Muscle layer of colon (tissue), 2 donors: ENCODE measurements around the gene PIP5K1C.
A peak's percentile ranks its signal among the peaks of the same experiment; 100 is the strongest.

Experiments used
- H3K27ac ChIP-seq: one replicate; pipeline ENCODE4 v1.7.0; 2013; ENCODE audit warnings: low read depth, mild to moderate bottlenecking, low read length, moderate library complexity
- H3K27me3 ChIP-seq, 2 donors: one replicate each; pipeline ENCODE4 v1.7.0; 2013; ENCODE audit warnings: low read length in 2 of 2, mild to moderate bottlenecking in 2 of 2; ENCODE audit not compliant: insufficient read depth in 2 of 2, control insufficient read depth in 1 of 2
- H3K36me3 ChIP-seq: one replicate; pipeline ENCODE4 v1.7.0; 2013; ENCODE audit warnings: mild to moderate bottlenecking, low read length; ENCODE audit not compliant: insufficient read depth
- H3K4me1 ChIP-seq: one replicate; pipeline ENCODE4 v1.7.0; 2013; ENCODE audit warnings: mild to moderate bottlenecking, low read length; ENCODE audit not compliant: insufficient read depth
- H3K4me3 ChIP-seq, 2 donors: one replicate each; pipeline ENCODE4 v1.7.0; 2013; ENCODE audit warnings: low read length in 2 of 2, low read depth in 1 of 2, mild to moderate bottlenecking in 1 of 2, moderate library complexity in 1 of 2
- H3K9ac ChIP-seq: one replicate; pipeline ENCODE4 v1.7.0; 2013; ENCODE audit warnings: low read length
- H3K9me3 ChIP-seq: one replicate; pipeline ENCODE4 v1.7.0; 2013; ENCODE audit warnings: mild to moderate bottlenecking, low read length
- donor health status: abdominal sarcoma.
- donor health status: Adenocarcinoma of cecum.

The PIP5K1C gene

DNA sequence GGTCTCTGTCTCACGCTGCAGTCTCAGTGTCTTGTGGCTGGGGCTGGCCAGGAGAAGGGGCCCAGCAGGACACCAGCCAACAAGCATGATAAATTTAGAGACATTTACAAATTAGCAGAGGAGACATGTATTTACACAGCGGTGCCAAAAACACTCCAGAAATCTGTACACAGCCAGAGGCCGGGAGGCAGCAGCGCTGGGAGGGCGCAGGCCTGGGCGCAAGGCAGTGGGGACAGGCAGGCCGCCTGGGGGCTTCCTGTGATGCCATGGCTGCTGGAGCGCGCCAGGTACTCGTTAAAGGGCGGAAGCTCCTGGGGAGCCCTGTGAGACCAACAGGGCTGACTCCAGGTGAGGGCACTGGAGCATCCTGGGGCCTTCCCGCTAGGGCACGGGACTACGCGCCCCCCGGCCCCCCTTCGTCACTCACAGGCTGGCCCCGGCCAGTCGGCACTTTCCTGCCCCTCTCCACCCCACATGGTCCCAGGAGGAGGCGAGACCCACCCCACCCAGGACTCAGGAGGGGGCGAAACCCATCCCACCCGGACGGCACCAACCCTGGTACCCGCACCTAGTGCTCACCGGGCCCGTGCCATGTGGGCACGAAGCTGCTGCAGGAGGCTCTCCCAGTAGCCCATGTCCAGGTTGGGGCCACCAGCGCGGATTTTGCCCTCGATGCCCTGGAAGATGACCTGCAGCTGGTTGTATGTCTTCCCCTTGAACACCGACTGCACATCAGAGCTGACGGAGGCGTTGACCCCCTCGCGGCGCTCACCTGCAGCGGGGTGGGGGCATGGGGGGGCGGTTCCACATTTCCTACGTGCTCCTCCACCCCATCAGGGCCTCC, 86.2 kb downstream of the PIP5K1C start:
- no peak overlapping the region for H3K27ac ChIP-seq

GRCh38 chr19:3612901-3613741, 87.1 kb downstream of the PIP5K1C start:
- no peak overlapping the region for H3K9ac ChIP-seq
- H3K27me3 ChIP-seq, result no peaks in the 10 kb centered on the region
- H3K9me3 ChIP-seq, result no peaks in the 10 kb centered on the region
- peaks cover 2% of the 10 kb centered on the region for H3K4me1 ChIP-seq
- H3K4me3 ChIP-seq, result no peak overlapping the region
- H3K27ac ChIP-seq, result no peak overlapping the region
- H3K36me3 ChIP-seq, result peaks cover 13% of the 10 kb centered on the region

More for the DNA sequence above, 86.2 kb downstream of the PIP5K1C start:
- peaks cover 13% of the 10 kb centered on the region for H3K36me3 ChIP-seq
- no peaks in the 10 kb centered on the region for H3K27me3 ChIP-seq
- H3K4me3 ChIP-seq, result no peak overlapping the region
- peaks cover 7% of the 10 kb centered on the region for H3K4me1 ChIP-seq
- no peak overlapping the region for H3K9ac ChIP-seq
- no peaks in the 10 kb centered on the region for H3K9me3 ChIP-seq

- Histone ChIP-seq H3K4me3 (no peak overlapping the region), H3K27me3 (no peaks in the 10 kb centered on the region), H3K9ac (no peak overlapping the region), H3K4me1 (peaks cover 7% of the 10 kb centered on the region), H3K27ac (no peak overlapping the region), H3K36me3 (peaks cover 13% of the 10 kb centered on the region), H3K9me3 (no peaks in the 10 kb centered on the region)
Observed at GRCh38 chr19:3612330-3612729, 87.9 kb downstream of the PIP5K1C start.

DNA sequence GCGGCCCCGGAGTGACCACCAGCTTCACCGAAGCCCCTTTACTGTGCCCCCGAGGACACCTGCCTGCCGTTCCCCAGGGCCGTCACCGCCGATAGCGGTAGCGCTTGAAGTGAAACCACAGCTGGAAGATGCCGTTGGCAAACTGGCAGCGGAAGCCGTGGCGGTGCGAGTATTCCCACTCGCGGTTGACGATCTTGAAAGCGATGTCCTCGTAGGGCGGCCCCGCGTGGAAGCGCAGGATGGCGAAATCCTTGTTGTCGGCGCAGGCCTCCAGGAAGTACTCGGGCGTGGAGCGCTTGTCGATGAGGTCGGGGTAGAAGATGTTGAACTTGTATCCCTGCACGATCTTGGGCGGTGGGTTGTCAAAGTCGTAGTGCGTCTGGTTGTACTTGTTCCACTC, 88.4 kb downstream of the PIP5K1C start:
- Histone ChIP-seq H3K9me3 (no peaks in the 10 kb centered on the region), H3K36me3 (peaks cover 13% of the 10 kb centered on the region), H3K9ac (no peak overlapping the region), H3K27ac (no peak overlapping the region), H3K4me3 (no peak overlapping the region), H3K27me3 (no peaks in the 10 kb centered on the region), H3K4me1 (peaks cover 8% of the 10 kb centered on the region)

DNA sequence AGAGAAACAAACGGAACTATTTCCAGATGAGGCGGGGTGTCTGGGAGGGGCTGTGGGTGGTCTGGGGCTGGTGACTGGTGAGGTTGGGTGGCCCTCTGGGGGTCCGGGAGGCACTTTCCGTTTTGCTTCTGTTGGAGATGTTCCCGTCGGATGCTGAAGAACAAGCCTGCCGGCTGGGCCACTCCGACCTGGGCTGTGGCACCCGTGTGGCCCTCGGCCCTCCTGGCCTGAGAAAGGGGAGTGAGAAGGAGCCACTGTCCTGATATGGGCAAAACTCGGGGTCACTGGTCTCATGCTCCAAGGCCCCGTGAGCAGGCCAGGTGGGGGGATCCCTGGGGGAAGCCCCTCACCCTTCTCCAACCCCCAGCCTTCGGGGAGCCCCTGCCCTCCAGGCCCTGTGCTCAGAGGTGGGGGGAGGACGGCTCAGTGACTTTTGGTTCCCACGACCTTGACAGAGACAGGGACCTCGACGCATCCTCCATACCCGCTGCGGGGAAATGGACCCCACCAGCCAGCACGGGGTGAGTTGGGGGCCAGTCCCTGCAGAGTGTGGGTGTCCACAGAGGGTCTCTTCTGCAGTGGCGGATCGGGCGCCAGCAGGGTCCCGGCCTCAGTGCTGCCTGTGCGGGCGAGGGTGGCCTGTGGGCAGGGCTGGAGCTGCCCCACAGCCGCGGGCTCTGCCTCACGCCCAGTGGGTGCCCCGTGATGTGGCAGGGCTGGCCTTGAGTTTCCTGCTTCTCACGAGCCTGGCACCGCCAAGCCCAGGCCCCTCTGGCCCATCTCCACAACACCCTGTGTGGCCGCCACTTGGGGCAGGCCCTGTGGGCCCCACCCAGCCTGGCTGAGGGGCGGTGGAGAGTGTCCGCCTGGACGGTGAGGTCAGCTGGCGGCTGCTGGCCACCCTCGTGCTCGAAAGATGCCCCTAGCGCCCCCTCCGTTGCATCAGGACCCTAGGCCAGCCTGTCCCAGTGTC, 89.2 kb downstream of the PIP5K1C start:
- H3K27ac ChIP-seq, result no peak overlapping the region
- peaks cover 12% of the 10 kb centered on the region for H3K4me1 ChIP-seq
- no peaks in the 10 kb centered on the region for H3K9me3 ChIP-seq
- H3K36me3 ChIP-seq, result peaks cover 13% of the 10 kb centered on the region
- H3K9ac ChIP-seq, result no peak overlapping the region
- H3K4me3 ChIP-seq, result no peak overlapping the region
- no peaks in the 10 kb centered on the region for H3K27me3 ChIP-seq

DNA sequence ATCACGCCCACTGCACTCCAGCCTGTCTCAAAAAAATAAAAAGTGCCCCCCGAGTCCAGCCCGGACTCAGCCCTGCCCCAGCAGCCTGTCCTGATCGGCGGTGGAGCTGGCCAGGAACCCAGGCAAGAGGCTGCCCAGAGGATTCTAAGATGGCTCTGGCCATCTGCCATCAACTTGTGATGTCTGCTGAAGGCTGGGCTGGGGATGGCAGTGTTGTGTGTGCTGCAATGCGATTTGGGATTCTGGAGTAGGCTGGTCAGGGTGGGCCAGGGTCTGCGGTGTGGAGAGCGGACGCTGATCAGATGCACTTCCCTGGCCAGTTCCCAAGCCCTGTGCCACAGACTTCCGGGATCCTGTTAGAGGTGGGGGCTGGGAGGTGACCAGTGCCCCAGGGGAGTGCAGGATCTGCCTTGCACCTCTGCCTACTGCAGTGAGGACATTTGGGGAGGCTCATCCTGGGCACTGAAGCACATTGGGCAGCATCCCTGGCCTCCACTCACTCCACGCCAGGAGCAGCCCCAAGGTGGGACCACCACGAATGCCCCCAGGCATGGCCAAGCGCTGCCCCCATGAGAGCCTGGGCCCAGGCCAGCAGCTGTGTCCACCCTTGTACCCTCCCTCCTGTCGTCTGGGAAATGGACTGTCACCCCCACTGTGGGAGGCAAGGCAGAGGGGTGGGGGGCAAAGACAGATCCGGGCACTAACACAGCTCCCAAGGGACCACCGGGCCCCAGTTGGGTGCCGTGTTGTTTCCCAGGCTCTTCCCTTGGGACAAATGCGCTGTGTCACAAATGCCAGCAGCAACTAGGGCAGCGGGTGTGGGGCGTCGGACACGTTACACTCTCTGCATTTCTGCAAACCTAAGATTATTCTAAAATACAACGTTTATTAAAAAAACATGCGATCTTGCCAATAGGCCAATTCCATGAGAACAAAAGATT, 90.2 kb downstream of the PIP5K1C start:
- peaks cover 13% of the 10 kb centered on the region for H3K4me1 ChIP-seq
- H3K9ac ChIP-seq, result no peak overlapping the region
- peaks cover 13% of the 10 kb centered on the region for H3K36me3 ChIP-seq
- H3K27me3 ChIP-seq, result no peaks in the 10 kb centered on the region
- H3K4me3 ChIP-seq, result no peak overlapping the region
- no peak overlapping the region for H3K27ac ChIP-seq
- no peaks in the 10 kb centered on the region for H3K9me3 ChIP-seq

DNA sequence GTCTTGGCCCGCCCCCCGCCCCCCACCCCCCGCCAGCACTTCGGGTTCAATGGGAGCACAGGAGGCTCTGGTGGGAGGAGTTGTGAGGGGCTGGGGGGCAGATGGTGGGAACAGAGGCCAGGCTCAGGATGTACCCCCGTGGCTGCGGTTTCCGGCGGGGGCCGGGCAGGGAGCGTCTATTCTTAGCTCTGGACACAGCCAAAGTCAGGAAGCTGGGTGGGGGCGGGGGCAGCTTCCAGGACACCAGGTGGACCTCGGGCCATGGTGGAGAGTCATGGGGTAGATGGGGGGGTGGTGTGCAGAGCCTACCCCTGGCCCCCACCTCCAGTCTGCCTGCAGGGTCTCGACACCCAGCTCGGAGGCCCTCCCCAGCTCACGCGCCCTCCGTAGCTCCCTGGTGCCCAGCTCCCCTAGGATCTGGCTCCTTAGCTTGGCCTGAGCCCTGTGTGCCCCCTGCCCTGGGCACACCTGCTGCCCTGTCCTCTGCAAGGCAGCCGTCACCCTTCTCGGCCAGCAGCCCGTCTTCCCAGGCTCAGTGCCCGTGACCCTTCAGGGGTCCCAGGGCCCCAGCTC, 91.4 kb downstream of the PIP5K1C start:
- Histone ChIP-seq H3K4me3 (no peak overlapping the region), H3K9me3 (no peaks in the 10 kb centered on the region), H3K4me1 (peaks cover 13% of the 10 kb centered on the region), H3K9ac (no peak overlapping the region), H3K27me3 (no peaks in the 10 kb centered on the region), H3K27ac (no peak overlapping the region), H3K36me3 (peaks cover 13% of the 10 kb centered on the region)

DNA sequence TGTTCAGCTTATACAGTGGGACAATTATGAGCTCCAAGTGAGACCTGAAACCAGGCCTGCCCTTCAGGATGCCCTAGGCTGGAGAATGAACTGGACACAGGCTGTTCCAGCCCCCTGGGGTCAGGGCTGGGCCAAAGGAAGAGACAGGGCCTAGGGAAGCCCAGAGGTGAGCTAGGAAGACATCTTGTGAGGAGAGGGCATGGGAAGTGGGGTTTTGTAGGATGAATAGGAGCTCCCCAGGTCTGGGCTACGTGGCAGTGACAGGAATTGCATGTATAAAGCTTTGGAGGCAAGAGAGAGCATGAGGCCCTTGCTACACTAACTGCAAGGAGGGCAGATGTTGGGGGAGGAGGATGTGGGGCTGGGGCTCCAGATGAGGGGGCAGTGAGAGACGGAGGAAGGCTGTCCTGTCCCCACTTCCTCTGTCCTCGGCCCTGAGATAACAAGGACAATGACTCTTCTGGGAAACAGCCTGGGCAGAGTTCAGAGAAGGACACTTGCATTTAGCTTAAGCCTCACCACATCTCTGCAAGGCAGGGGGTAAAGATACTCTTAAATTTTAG, 92.1 kb downstream of the PIP5K1C start:
- Histone ChIP-seq H3K36me3 (peaks cover 13% of the 10 kb centered on the region), H3K4me3 (no peak overlapping the region), H3K4me1 (peaks cover 13% of the 10 kb centered on the region), H3K27ac (no peak overlapping the region), H3K9me3 (no peaks in the 10 kb centered on the region), H3K27me3 (no peaks in the 10 kb centered on the region), H3K9ac (no peak overlapping the region)

- Histone ChIP-seq H3K27me3 (no peaks in the 10 kb centered on the region), H3K9me3 (no peaks in the 10 kb centered on the region), H3K4me1 (peaks cover 13% of the 10 kb centered on the region), H3K27ac (peak overlapping the region; percentile 79), H3K9ac (no peak overlapping the region), H3K4me3 (peak overlapping the region; percentile 54 to 68), H3K36me3 (peaks cover 13% of the 10 kb centered on the region)
Observed at GRCh38 chr19:3607303-3608078, 92.8 kb downstream of the PIP5K1C start.
